ENCODE measurements around the gene NDUFA1.

DNA sequence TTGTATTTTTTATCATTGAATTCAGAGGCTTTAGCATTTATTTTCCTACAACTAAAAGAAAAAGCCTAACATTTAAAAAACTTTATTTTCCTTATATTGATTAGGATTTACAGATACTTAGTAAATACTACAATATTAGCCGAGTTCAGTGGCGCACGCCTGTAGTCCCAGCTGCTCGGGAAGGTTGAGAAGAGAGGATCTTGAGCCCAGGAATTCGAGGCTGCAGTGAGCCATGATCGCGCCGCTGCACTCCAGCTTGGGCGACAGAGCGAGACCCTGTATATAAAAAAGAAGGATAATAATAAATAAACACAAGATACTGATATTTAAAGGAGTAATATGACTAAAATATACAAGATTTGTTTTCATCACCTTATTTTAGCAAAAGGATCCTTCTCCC, 18.2 kb upstream of the NDUFA1 start:
- TF ChIP-seq FOXM1 (IDR thresholded peaks at IDR 0.05; ENCODE audit: borderline replicate concordance) (no peak), ELF4 (IDR thresholded peaks at IDR 0.05) (no peak), ZNF384 (IDR thresholded peaks at IDR 0.05) (no peak), HDGF (IDR thresholded peaks at IDR 0.05; ENCODE audit: borderline replicate concordance) (no peak), FOXK2 (IDR thresholded peaks at IDR 0.05) (no peak), CTBP1 (IDR thresholded peaks at IDR 0.05; ENCODE audit: borderline replicate concordance) (no peak), SUZ12 (IDR thresholded peaks at IDR 0.05) (no peak), L3MBTL2 (conservative IDR thresholded peaks at IDR 0.05) (no peak)
